Neural cell (in vitro differentiated cells): Measurements from ENCODE around the gene IKZF4. TPM values are rescaled to one million over a fixed set of nuclear protein-coding genes. Genes with fewer than 3 reads are reported as not detected.

Experiments
- H2AFZ ChIP-seq: fragments of 200-600, 300-800 bp; sonication (generic), shearing (Covaris generic); 2 replicates; pipeline ENCODE4 v1.6.0; 2014; ENCODE audit warnings: low read depth, mild to moderate bottlenecking, antibody characterized with exemption, low read length, moderate library complexity
- H3F3A ChIP-seq: fragments of 200-600 bp; shearing (Covaris generic); 2 replicates; pipeline ENCODE4 v1.6.1; 2016; ENCODE audit warnings: mild to moderate bottlenecking, moderate library complexity, mixed read lengths, antibody characterized with exemption, low read length; ENCODE audit not compliant: insufficient read depth, poor library complexity, severe bottlenecking
- H3K27ac ChIP-seq: fragments of 200-600, 300-800 bp; sonication (generic), shearing (Covaris generic); 2 replicates; pipeline ENCODE4 v1.5.1; 2014; ENCODE audit warnings: mild to moderate bottlenecking, low read length, moderate library complexity
- H3K27me3 ChIP-seq: fragments of 300-800, 200-600 bp; sonication (generic), shearing (Covaris generic); 2 replicates; pipeline ENCODE4 v1.6.0; 2014; ENCODE audit warnings: mild to moderate bottlenecking, low read depth, low read length, moderate library complexity; ENCODE audit not compliant: insufficient read depth
- H3K36me3 ChIP-seq: fragments of 300-800, 200-600 bp; sonication (generic), shearing (Covaris generic); 2 replicates; pipeline ENCODE4 v1.5.1; 2014; ENCODE audit warnings: mild to moderate bottlenecking, antibody characterized with exemption, low read length, moderate library complexity; ENCODE audit not compliant: insufficient read depth
- H3K4me2 ChIP-seq: fragments of 300-800, 200-600 bp; sonication (generic), shearing (Covaris generic); 2 replicates; pipeline ENCODE4 v1.6.0; 2014; ENCODE audit warnings: mild to moderate bottlenecking, low read length
- H3K4me3 ChIP-seq: fragments of 300-800, 200-600 bp; sonication (generic), shearing (Covaris generic); 2 replicates; pipeline ENCODE4 v1.5.1; 2014; ENCODE audit warnings: mild to moderate bottlenecking, low read length, moderate library complexity
- H3K79me2 ChIP-seq: fragments of 200-600 bp; shearing (Covaris generic); replicated peaks from 2 replicates; pipeline ENCODE4 v1.6.0; 2014; ENCODE audit warnings: mild to moderate bottlenecking, low read length, moderate library complexity; ENCODE audit not compliant: insufficient read depth
- H3K9ac ChIP-seq: fragments of 300-800, 200-600 bp; sonication (generic), shearing (Covaris generic); 2 replicates; pipeline ENCODE4 v1.6.1; 2016; ENCODE audit warnings: mild to moderate bottlenecking, low read length, mixed read lengths
- H3K9me2 ChIP-seq: fragments of 200-600 bp; shearing (Covaris generic); 2 replicates; pipeline ENCODE4 v1.6.1; 2016; ENCODE audit warnings: mild to moderate bottlenecking, low read length, mixed read lengths; ENCODE audit not compliant: insufficient read depth
- H3K9me3 ChIP-seq: fragments of 200-600, 300-800 bp; sonication (generic), shearing (Covaris generic); 2 replicates; pipeline ENCODE4 v1.6.1; 2016; ENCODE audit warnings: mild to moderate bottlenecking, mixed run types, low read length, moderate library complexity, mixed read lengths
- H4K20me1 ChIP-seq: fragments of 200-600 bp; shearing (Covaris generic); 2 replicates; pipeline ENCODE4 v1.6.1; 2016; ENCODE audit warnings: mild to moderate bottlenecking, mixed run types; ENCODE audit not compliant: insufficient read depth
- CTCF ChIP-seq: fragments of 450-650 bp; IDR thresholded peaks from 2 replicates; pipeline ENCODE4 v1.5.1; 2014; ENCODE audit warnings: antibody characterized with exemption, mild to moderate bottlenecking, moderate library complexity; ENCODE audit not compliant: poor library complexity, severe bottlenecking
- EP300 ChIP-seq: fragments of 450-650 bp; conservative IDR thresholded peaks from 2 replicates; pipeline ENCODE4 v1.6.1; 2014; ENCODE audit warnings: antibody characterized with exemption, mild to moderate bottlenecking, moderate library complexity; ENCODE audit not compliant: poor library complexity, severe bottlenecking
- EZH2 ChIP-seq: fragments of 200-600, 300-800 bp; shearing (Covaris generic), sonication (generic); IDR thresholded peaks from 2 replicates; pipeline ENCODE4 v1.6.1; 2014; ENCODE audit warnings: antibody characterized with exemption, low read length, borderline replicate concordance, mild to moderate bottlenecking; ENCODE audit not compliant: insufficient read depth, poor library complexity, severe bottlenecking
- MXI1 ChIP-seq: fragments of 450-650 bp; conservative IDR thresholded peaks from 2 replicates; pipeline ENCODE4 v1.6.1; 2014; ENCODE audit warnings: antibody characterized with exemption, mild to moderate bottlenecking; ENCODE audit not compliant: poor library complexity, severe bottlenecking
- POLR2AphosphoS5 ChIP-seq: IDR thresholded peaks from 2 replicates; pipeline ENCODE4 v1.6.1; 2012
- RAD21 ChIP-seq: fragments of 450-650 bp; conservative IDR thresholded peaks from 2 replicates; pipeline ENCODE4 v1.6.1; 2014; ENCODE audit warnings: antibody characterized with exemption, mild to moderate bottlenecking, moderate library complexity
- REST ChIP-seq: IDR thresholded peaks from 2 replicates; pipeline ENCODE4 v1.6.1; 2012; ENCODE audit warnings: borderline replicate concordance
- SMC3 ChIP-seq: fragments of 450-650 bp; conservative IDR thresholded peaks from 2 replicates; pipeline ENCODE4 v1.6.1; 2014; ENCODE audit warnings: antibody characterized with exemption, mild to moderate bottlenecking, moderate library complexity; ENCODE audit not compliant: poor library complexity
- TAF1 ChIP-seq: IDR thresholded peaks from 2 replicates; pipeline ENCODE4 v1.6.1; 2012; ENCODE audit warnings: low read depth
- polyA plus RNA-seq: library from polyadenylated mRNA; depleted of rRNA; stranded (reverse); fragments of >200 nt; gene quantifications from 2 replicates; pipeline ENCODE4 v1.2.3, GENCODE V29; 2014

IKZF4 gene
- polyA plus RNA-seq, 1 donor from 2014 or later = 4.8 TPM

- Histone ChIP-seq H3F3A (no peaks in the 10 kb centered on the region), H3K36me3 (no peaks in the 10 kb centered on the region), H4K20me1 (no peaks in the 10 kb centered on the region), H3K4me2 (no peak overlapping the region), H3K27ac (no peak overlapping the region), H3K4me3 (no peak overlapping the region), H3K9me3 (no peaks in the 10 kb centered on the region), H3K9me2 (no peaks in the 10 kb centered on the region), H3K27me3 (peaks cover 43% of the 10 kb centered on the region), H2AFZ (no peak overlapping the region), H3K79me2 (no peaks in the 10 kb centered on the region), H3K9ac (no peak overlapping the region)
- TF ChIP-seq REST (no peak), SMC3 (no peak), CTCF (no peak), TAF1 (no peak), EP300 (no peak), POLR2AphosphoS5 (no peak), EZH2 (no peak), RAD21 (no peak), MXI1 (no peak)
Observed at GRCh38 chr12:56081393-56082347, 60.8 kb downstream of the IKZF4 start.

- Histone ChIP-seq H3F3A (no peaks in the 10 kb centered on the region), H3K9me3 (no peaks in the 10 kb centered on the region), H3K27me3 (peaks cover 43% of the 10 kb centered on the region), H3K79me2 (no peaks in the 10 kb centered on the region), H3K4me2 (no peak overlapping the region), H4K20me1 (no peaks in the 10 kb centered on the region), H3K9me2 (no peaks in the 10 kb centered on the region), H3K27ac (no peak overlapping the region), H2AFZ (no peak overlapping the region), H3K9ac (no peak overlapping the region), H3K4me3 (no peak overlapping the region), H3K36me3 (no peaks in the 10 kb centered on the region)
- no peak for TF ChIP-seq REST
- no peak for TF ChIP-seq CTCF
- TF ChIP-seq TAF1 = no peak
- no peak for TF ChIP-seq EP300
- no peak for TF ChIP-seq EZH2
Observed at GRCh38 chr12:56082382-56082781, 61.5 kb downstream of the IKZF4 start.
